ENCODE measurements around the gene CYP2R1. TPM values are rescaled to one million over a fixed set of nuclear protein-coding genes. Genes with fewer than 3 reads are reported as not detected.
"Not testable (repeated sequence)": the region's sequence is repeated elsewhere in the genome, so short reads cannot be mapped to it uniquely, and the experiment has no call there.

Gene CYP2R1
- total and polyA plus RNA-seq, 5 donors from 2014 or later: 12.9 to 20.0 (median 15.5) TPM

DNA sequence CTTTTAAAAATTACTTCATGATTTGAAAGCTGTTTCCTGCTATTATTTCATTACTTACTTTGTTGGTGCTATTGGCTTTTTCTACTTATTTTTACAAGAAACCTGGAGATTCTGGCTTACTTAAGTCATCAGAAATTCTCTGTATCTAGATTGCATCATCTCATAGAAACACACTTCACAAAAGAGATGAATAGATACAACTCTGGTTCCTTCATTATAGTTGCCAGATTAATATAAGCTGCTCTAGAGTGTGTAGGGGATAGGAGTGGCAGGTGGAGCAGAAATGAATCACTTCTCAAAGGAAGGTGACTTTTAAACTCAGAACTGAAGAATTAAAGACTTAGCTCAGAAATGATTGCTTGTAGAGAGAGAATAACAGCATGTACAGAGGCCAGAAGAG, 20.0 kb downstream of the CYP2R1 start:
- Mint-ChIP-seq H3K36me3 (peaks cover 51% of the 10 kb centered on the region), H3K4me3 (no peak overlapping the region), H3K9me3 (peaks cover 0 to 2% (median 0%) of the 10 kb centered on the region in 7 donors), H3K27ac (peak overlapping the region in 2 of 3 donors; percentile 2 to 32), H3K4me1 (peaks cover 6 to 20% (median 16%) of the 10 kb centered on the region in 4 donors), H3K27me3 (no peaks in the 10 kb centered on the region)
- H3K4me3 ChIP-seq (ENCODE audit: low read depth, low read length): no peak overlapping the region
- no peaks in the 10 kb centered on the region for H3K9me3 ChIP-seq (ENCODE audit: control insufficient read depth in 2 of 2, low read length in 2 of 2)
- ATAC-seq (ENCODE audit: low read depth in 2 of 2) (no peak), DNase-seq (no peak)
- no peaks in the 10 kb centered on the region for H3K4me1 ChIP-seq (ENCODE audit: control insufficient read depth, insufficient read depth, low read length, poor library complexity, severe bottlenecking)
- no peak overlapping the region for H3K27ac ChIP-seq (ENCODE audit: insufficient read depth, low read length, poor library complexity, severe bottlenecking)
- peaks cover 71% of the 10 kb centered on the region for H3K36me3 ChIP-seq (ENCODE audit: control insufficient read depth, insufficient read depth, low read length)
- no peaks in the 10 kb centered on the region for H3K27me3 ChIP-seq (ENCODE audit: control insufficient read depth, insufficient read depth, low read length)

DNA sequence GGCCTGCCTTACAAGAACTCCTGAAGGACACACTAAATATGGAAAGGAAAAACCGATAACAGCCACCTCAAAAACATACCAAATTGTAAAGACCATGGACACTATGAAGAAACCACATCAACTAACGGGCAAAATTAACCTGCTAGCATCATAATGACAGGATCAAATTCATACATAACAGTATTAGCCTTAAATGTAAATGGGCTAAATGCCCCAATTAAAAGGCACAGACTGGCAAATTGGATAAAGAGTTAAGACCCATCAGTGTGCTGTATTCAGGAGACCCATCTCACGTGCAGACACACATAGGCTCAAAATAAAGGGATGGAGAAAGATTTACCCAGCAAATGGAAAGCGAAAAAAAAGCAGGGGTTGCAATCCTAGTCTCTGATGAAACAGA, 28.3 kb downstream of the CYP2R1 start:
- H3K27me3 ChIP-seq (ENCODE audit: control insufficient read depth, insufficient read depth, low read length); H3K4me3 Mint-ChIP-seq; H3K4me1 ChIP-seq (ENCODE audit: control insufficient read depth, insufficient read depth, low read length, poor library complexity, severe bottlenecking); H3K27ac ChIP-seq (ENCODE audit: insufficient read depth, low read length, poor library complexity, severe bottlenecking); DNase-seq; ATAC-seq (ENCODE audit: low read depth in 2 of 2); H3K4me3 ChIP-seq (ENCODE audit: low read depth, low read length); H3K9me3 ChIP-seq (ENCODE audit: control insufficient read depth in 2 of 2, low read length in 2 of 2); H3K27me3 Mint-ChIP-seq: not testable (repeated sequence)
- peaks cover 53% of the 10 kb centered on the region for H3K36me3 Mint-ChIP-seq
- H3K36me3 ChIP-seq (ENCODE audit: control insufficient read depth, insufficient read depth, low read length): peaks cover 62% of the 10 kb centered on the region
- H3K4me1 Mint-ChIP-seq: peaks cover 8 to 13% (median 10%) of the 10 kb centered on the region in 4 donors
- H3K27ac Mint-ChIP-seq: peak overlapping the region in 2 of 3 donors; percentile 28 to 39
- H3K9me3 Mint-ChIP-seq: peaks cover 0 to 10% (median 5%) of the 10 kb centered on the region in 7 donors

DNA sequence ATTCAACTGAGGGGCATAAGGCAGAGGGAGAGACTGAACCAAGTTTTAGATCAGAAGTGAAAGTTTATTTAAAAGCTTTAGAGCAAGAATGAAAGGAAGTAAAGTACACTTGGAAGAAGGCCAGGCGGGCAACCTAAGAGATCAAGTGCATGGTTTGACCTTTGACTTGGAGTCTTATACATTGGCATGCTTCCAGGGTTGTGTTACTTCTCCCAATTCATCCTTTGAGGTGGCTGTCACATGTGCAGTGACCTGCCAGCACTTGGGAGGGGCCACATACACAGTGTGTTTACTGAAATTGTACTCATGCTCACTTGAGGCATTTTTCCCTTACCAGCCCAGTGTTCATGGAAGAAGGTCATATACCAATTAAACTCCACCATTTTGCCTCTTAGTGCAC, 30.4 kb downstream of the CYP2R1 start:
- Histone ChIP-seq H3K9me3 (ENCODE audit: control insufficient read depth in 2 of 2, low read length in 2 of 2) (no peaks in the 10 kb centered on the region), H3K4me3 (ENCODE audit: low read depth, low read length) (no peak overlapping the region), H3K27me3 (ENCODE audit: control insufficient read depth, insufficient read depth, low read length) (no peaks in the 10 kb centered on the region), H3K4me1 (ENCODE audit: control insufficient read depth, insufficient read depth, low read length, poor library complexity, severe bottlenecking) (no peaks in the 10 kb centered on the region), H3K27ac (ENCODE audit: insufficient read depth, low read length, poor library complexity, severe bottlenecking) (no peak overlapping the region), H3K36me3 (ENCODE audit: control insufficient read depth, insufficient read depth, low read length) (peaks cover 51% of the 10 kb centered on the region)
- Mint-ChIP-seq H3K9me3 (peaks cover 0 to 10% (median 5%) of the 10 kb centered on the region in 7 donors), H3K36me3 (peaks cover 56% of the 10 kb centered on the region), H3K27ac (peak overlapping the region in 1 of 3 donors; percentile 49), H3K27me3 (no peaks in the 10 kb centered on the region), H3K4me3 (no peak overlapping the region), H3K4me1 (peaks cover 6 to 18% (median 14%) of the 10 kb centered on the region in 4 donors)
- DNase-seq: no peak
- no peak for ATAC-seq (ENCODE audit: low read depth in 2 of 2)

DNA sequence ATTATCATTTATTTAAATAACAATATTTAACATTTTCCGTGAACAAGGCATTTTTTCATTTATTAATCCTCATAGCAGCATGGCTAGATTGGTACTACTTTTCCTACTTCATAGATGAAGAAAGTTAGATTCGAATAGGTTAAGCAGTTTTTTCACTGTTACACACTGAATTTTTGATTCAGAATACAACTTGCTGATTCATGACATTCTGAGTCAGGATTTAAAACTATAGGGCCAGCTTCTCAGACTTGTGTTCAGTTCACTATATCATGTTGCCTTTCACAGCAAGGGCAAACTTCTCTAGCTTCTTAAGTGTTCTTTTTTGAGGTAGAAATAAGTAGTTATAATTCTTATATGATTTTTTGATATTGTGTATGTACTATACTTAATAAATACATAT, 31.5 kb downstream of the CYP2R1 start:
- H3K4me1 Mint-ChIP-seq: peaks cover under 1 to 22% (median 13%) of the 10 kb centered on the region in 4 donors
- peaks cover 60% of the 10 kb centered on the region for H3K36me3 Mint-ChIP-seq
- no peaks in the 10 kb centered on the region for H3K27me3 ChIP-seq (ENCODE audit: control insufficient read depth, insufficient read depth, low read length)
- H3K27ac Mint-ChIP-seq: no peak overlapping the region
- no peak overlapping the region for H3K4me3 ChIP-seq (ENCODE audit: low read depth, low read length)
- no peak overlapping the region for H3K4me3 Mint-ChIP-seq
- H3K4me1 ChIP-seq (ENCODE audit: control insufficient read depth, insufficient read depth, low read length, poor library complexity, severe bottlenecking): no peaks in the 10 kb centered on the region
- no peaks in the 10 kb centered on the region for H3K27me3 Mint-ChIP-seq
- peaks cover 54% of the 10 kb centered on the region for H3K36me3 ChIP-seq (ENCODE audit: control insufficient read depth, insufficient read depth, low read length)
- peaks cover 0 to 10% (median 5%) of the 10 kb centered on the region in 7 donors for H3K9me3 Mint-ChIP-seq
- ATAC-seq (ENCODE audit: low read depth in 2 of 2): no peak
- DNase-seq: no peak
- no peak overlapping the region for H3K27ac ChIP-seq (ENCODE audit: insufficient read depth, low read length, poor library complexity, severe bottlenecking)
- no peaks in the 10 kb centered on the region for H3K9me3 ChIP-seq (ENCODE audit: control insufficient read depth in 2 of 2, low read length in 2 of 2)

DNA sequence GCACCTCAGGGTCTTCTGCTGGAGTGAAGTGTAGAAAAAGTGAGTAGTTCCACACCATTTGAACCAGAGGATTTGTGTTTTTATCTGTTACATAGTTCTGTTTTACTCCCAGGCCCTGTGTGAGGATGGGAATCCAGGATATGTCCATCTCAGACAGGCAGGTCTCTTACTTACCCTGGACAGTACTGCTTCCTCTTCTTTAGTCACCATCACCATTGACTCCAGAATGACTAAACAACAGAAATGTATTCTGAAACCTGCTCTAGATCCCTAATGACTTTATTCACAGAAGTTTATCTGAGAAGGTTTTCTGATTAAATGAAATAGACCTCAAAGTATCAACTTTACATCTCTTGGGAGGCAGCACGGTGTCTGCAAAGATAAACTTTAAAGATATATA, 33.6 kb downstream of the CYP2R1 start:
- Mint-ChIP-seq H3K9me3 (peaks cover 0 to 6% (median 0%) of the 10 kb centered on the region in 7 donors), H3K27me3 (no peaks in the 10 kb centered on the region), H3K27ac (peak overlapping the region in 1 of 3 donors; percentile 12), H3K4me3 (no peak overlapping the region), H3K36me3 (peaks cover 56% of the 10 kb centered on the region), H3K4me1 (peaks cover 8 to 22% (median 15%) of the 10 kb centered on the region in 4 donors)
- no peak for ATAC-seq (ENCODE audit: low read depth in 2 of 2)
- Histone ChIP-seq H3K36me3 (ENCODE audit: control insufficient read depth, insufficient read depth, low read length) (peaks cover 57% of the 10 kb centered on the region), H3K9me3 (ENCODE audit: control insufficient read depth in 2 of 2, low read length in 2 of 2) (no peaks in the 10 kb centered on the region), H3K4me1 (ENCODE audit: control insufficient read depth, insufficient read depth, low read length, poor library complexity, severe bottlenecking) (no peaks in the 10 kb centered on the region), H3K4me3 (ENCODE audit: low read depth, low read length) (no peak overlapping the region), H3K27ac (ENCODE audit: insufficient read depth, low read length, poor library complexity, severe bottlenecking) (no peak overlapping the region), H3K27me3 (ENCODE audit: control insufficient read depth, insufficient read depth, low read length) (no peaks in the 10 kb centered on the region)
- DNase-seq: no peak

DNA sequence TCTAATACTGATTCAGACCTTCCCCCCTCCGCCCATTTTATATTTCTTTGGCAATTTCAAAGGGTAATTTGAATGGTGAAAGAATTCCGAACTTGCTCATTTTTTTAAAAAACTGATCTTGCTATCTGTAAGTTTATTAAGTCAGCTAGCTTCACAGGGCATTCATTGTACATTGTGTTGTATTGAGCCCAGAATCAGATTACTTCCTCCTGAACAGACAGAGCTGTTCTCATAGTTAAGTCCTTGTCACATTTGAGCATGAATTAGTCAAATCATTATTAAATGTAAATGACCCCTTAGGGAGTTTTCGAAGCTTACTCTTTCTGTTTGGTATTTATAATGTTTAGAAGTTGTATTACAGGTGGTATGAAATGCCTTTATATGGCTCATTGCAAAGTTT, 34.4 kb downstream of the CYP2R1 start:
- Mint-ChIP-seq H3K36me3 (peaks cover 57% of the 10 kb centered on the region), H3K27me3 (no peaks in the 10 kb centered on the region), H3K27ac (peak overlapping the region in 1 of 3 donors; percentile 68), H3K4me1 (peaks cover 8 to 27% (median 18%) of the 10 kb centered on the region in 4 donors), H3K4me3 (no peak overlapping the region), H3K9me3 (peaks cover 0 to 6% (median 0%) of the 10 kb centered on the region in 7 donors)
- Histone ChIP-seq H3K36me3 (ENCODE audit: control insufficient read depth, insufficient read depth, low read length) (peaks cover 53% of the 10 kb centered on the region), H3K9me3 (ENCODE audit: control insufficient read depth in 2 of 2, low read length in 2 of 2) (no peaks in the 10 kb centered on the region), H3K27ac (ENCODE audit: insufficient read depth, low read length, poor library complexity, severe bottlenecking) (no peak overlapping the region), H3K27me3 (ENCODE audit: control insufficient read depth, insufficient read depth, low read length) (no peaks in the 10 kb centered on the region), H3K4me3 (ENCODE audit: low read depth, low read length) (no peak overlapping the region), H3K4me1 (ENCODE audit: control insufficient read depth, insufficient read depth, low read length, poor library complexity, severe bottlenecking) (no peaks in the 10 kb centered on the region)
- DNase-seq (no peak), ATAC-seq (ENCODE audit: low read depth in 2 of 2) (no peak)

DNA sequence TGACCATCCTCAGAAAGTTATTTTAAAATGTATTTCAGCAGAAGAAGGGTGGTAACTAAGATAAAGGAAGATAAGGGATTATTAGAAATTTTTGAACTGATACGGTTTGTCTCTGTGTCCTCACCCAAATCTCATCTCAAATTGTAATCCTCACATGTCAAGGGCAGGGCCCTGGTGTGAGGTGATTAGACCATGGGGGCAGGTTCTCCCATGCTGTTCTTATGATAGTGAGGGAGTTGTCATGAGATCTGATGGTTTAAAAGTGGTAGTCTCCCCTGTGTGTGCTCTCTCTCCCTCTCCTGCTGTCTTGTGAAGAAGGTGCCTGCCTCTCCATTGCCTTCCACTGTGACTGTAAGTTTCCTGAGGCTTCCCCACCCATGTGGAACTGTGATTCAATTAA, 36.1 kb downstream of the CYP2R1 start:
- no peak for ATAC-seq (ENCODE audit: low read depth in 2 of 2)

DNA sequence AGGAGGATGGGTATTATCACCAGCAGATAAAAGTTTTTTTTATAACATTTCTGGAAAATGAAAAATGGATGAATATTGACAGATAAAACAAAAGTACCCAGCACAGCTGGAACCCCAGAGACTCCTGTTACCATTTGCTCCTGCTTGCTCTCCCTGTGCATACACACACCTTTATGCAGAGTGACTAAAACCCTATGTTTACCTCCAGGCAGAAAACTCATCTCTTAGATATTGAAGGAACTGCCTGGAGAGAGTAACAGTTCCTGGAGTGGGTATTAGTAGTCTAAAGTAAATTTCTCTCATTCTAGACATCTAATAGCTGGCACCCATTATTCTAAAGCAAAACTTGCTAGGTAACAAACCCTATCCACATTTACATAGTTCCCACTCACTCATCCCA, 38.0 kb downstream of the CYP2R1 start:
- Histone ChIP-seq H3K36me3 (ENCODE audit: control insufficient read depth, insufficient read depth, low read length) (peaks cover 29% of the 10 kb centered on the region), H3K9me3 (ENCODE audit: control insufficient read depth in 2 of 2, low read length in 2 of 2) (no peaks in the 10 kb centered on the region), H3K27ac (ENCODE audit: insufficient read depth, low read length, poor library complexity, severe bottlenecking) (no peak overlapping the region), H3K27me3 (ENCODE audit: control insufficient read depth, insufficient read depth, low read length) (no peaks in the 10 kb centered on the region), H3K4me3 (ENCODE audit: low read depth, low read length) (no peak overlapping the region), H3K4me1 (ENCODE audit: control insufficient read depth, insufficient read depth, low read length, poor library complexity, severe bottlenecking) (no peaks in the 10 kb centered on the region)
- no peak overlapping the region for H3K4me3 Mint-ChIP-seq
- H3K27me3 Mint-ChIP-seq: no peaks in the 10 kb centered on the region
- H3K4me1 Mint-ChIP-seq: peaks cover 12 to 34% (median 18%) of the 10 kb centered on the region in 4 donors
- no peaks in the 10 kb centered on the region for H3K9me3 Mint-ChIP-seq
- ATAC-seq (ENCODE audit: low read depth in 2 of 2) (no peak), DNase-seq (no peak)
- H3K27ac Mint-ChIP-seq: no peak overlapping the region
- H3K36me3 Mint-ChIP-seq: peaks cover 46% of the 10 kb centered on the region

More for the DNA sequence above, 36.1 kb downstream of the CYP2R1 start:
- Histone ChIP-seq H3K4me3 (ENCODE audit: low read depth, low read length) (no peak overlapping the region), H3K36me3 (ENCODE audit: control insufficient read depth, insufficient read depth, low read length) (peaks cover 42% of the 10 kb centered on the region), H3K4me1 (ENCODE audit: control insufficient read depth, insufficient read depth, low read length, poor library complexity, severe bottlenecking) (no peaks in the 10 kb centered on the region), H3K27me3 (ENCODE audit: control insufficient read depth, insufficient read depth, low read length) (no peaks in the 10 kb centered on the region), H3K9me3 (ENCODE audit: control insufficient read depth in 2 of 2, low read length in 2 of 2) (no peaks in the 10 kb centered on the region), H3K27ac (ENCODE audit: insufficient read depth, low read length, poor library complexity, severe bottlenecking) (no peak overlapping the region)
- no peaks in the 10 kb centered on the region for H3K9me3 Mint-ChIP-seq
- H3K4me3 Mint-ChIP-seq: no peak overlapping the region
- H3K27me3 Mint-ChIP-seq: no peaks in the 10 kb centered on the region
- peaks cover 12 to 34% (median 18%) of the 10 kb centered on the region in 4 donors for H3K4me1 Mint-ChIP-seq
- no peak for DNase-seq
- peak overlapping the region; percentile 52 to 89 (median 86) for H3K27ac Mint-ChIP-seq
- peaks cover 52% of the 10 kb centered on the region for H3K36me3 Mint-ChIP-seq

Data from CD4-positive, CD25-positive, alpha-beta regulatory T cell (primary cell).